ENCODE measurements around the gene TRAF3IP1.

Gene TRAF3IP1

DNA sequence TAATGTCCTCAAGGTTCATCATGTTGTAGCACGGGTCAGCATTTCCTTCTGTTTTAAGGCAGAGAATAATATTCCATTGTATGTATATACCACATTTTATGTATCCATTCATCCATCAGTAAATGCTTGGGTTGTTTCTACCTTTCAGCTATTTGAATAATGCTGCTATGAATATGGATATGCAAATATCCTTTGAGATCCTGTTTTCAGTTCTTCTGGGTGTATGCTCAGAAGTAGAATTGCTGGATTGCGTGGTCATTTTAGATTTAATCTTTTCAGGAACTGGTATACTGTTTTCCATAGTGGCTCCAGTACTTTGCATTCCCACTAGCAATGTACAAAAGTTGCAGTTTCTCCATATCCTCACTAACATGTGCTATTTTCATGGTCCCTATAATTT is 93.0 kb downstream of the TRAF3IP1 start:
- FAIRE-seq, result no peak

- FAIRE-seq, result no peak
Measured at GRCh38 chr2:238415036-238415764, 94.9 kb downstream of the TRAF3IP1 start.

- no peak for FAIRE-seq
Measured at GRCh38 chr2:238415893-238416292, 95.6 kb downstream of the TRAF3IP1 start.

DNA sequence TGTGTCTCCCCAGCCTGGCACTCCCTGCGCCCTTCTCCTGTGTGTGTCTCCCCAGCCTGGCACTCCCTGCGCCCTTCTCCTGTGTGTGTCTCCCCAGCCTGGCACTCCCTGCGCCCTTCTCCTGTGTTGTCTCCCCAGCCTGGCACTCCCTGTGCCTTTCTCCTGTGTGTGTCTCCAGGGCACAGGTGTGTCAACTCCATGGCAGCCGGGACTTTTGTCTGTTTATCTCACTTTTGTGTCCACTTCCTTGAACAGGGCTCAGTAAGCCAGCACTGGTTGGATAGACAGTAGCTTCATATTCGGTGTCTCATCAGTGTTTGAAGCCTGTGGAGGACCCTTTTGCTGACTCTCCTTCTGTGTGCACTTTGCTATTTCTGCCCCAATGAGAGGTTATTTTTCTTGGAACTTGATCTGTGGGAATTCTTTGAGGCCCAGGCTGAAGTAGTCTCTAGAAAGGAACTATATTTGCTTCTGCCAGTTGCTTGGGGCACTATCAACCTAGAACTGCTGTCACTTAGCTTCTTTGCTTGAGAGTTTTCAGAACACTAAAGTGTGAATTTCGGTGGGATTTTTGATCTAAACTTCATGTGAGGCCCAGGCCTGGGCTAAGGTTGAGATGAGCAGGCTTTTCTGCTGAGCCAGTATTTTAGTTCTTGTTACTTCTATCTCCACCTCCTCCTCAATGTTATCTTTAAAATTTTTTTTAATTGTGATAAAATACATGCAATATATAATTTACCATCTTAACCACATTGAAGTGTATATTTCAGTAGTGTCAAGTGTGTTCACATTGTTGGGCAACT is 98.1 kb downstream of the TRAF3IP1 start:
- FAIRE-seq, result no peak

DNA sequence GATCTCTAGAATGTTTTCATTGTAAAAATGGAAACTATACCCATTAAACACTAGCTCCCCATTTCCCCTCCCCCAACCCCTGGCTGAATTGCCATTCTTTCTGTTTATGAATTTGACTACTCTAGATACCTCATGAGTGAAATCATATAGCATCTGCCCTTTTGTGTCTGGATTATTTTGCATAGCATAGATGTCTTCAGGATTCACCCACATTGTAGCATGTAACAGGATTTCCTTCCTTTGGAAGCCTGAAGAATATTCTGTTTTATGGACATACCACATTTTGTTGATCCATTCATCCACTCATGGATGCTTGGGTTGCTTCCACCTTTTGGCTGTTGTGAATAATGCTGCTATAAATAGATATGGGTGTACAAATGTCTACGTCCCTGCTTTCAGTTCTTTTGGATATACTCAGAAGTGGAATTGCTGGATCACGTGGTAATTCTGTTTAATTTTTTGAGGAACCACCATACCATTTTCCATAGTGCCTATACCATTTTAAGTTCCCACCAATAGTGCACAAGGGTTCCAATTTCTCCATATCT is 98.8 kb downstream of the TRAF3IP1 start:
- FAIRE-seq, result no peak

- FAIRE-seq, result no peak
Measured at GRCh38 chr2:238420442-238420841, 100.1 kb downstream of the TRAF3IP1 start.

DNA sequence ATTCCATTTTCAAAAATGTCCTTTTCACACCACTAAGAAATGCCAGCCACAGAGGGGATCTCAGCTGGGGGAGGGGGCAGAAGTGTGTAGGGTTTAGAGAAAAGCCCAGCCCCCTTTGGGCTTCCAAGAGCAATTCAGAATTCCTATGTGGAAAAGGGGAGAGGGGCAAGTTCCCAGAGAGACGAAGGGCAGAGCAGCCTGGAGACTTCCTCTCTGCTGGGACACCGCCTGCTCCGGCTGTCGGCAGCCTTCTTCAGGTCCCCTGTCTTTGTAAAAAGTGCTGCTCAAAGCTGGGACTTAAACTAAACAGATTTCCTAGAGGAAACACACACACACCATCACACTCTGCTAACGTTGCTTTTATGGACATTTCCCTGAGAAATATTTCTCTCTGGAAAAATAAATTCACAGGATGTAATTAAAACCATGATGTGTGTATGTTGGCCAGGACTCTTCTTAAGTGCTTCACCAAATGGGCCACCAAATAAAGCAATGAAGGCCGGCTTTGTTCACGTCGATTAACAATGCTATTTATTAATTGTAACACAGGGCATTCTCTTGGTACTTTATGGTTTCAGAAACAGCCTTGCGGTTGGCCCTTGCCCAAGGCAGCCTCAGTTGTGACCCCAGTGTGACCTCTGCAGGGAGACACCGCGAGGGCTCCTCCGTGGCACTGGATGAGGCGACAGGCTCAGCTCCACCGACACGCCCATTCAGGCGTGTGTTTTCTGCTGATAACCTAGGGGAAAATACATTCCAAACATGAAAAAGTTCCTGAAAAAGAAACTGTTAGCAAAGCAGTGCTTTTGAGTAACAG is 100.8 kb downstream of the TRAF3IP1 start:
- no peak for FAIRE-seq

DNA sequence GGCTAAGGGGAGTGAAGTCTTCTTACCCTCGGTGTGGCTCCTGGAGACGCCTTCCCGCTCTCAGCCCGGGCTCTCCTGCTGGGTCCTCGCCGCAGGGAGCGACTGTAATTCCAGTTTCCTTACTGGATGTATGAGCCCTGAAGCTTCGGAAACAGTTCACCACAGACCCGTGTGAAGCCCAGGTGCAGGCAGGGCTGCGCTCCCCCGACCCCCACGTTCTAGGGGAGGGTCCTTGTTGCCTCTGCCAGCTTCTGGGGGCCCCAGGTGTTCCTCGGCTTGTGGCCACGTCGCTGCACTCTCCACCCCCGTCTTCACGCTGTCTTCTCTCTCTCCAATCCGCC is 101.3 kb downstream of the TRAF3IP1 start:
- FAIRE-seq, result no peak

DNA sequence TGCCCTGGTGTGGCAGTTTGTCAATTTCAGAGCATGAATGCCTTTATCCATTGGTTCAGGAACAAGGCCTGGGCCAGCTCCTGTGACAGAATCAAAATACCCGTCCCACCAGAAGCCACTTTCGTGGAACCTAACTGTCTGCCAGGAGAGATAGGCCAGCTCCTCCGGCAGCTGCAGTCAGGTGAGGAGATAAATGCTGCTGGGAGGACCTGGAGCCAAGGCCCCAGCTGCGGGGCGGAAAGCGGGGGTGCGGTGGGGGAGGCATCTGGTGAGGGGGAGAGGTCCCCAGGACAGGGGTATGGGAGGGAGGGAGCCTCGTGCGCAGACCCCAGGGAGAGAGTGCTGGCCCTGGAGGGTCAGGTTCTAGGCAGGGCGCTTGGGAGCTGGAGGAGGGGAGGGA is 102.0 kb downstream of the TRAF3IP1 start:
- no peak for FAIRE-seq

GRCh38 chr2:238422940-238423339 is 102.6 kb downstream of the TRAF3IP1 start:
- FAIRE-seq, result no peak

DNA sequence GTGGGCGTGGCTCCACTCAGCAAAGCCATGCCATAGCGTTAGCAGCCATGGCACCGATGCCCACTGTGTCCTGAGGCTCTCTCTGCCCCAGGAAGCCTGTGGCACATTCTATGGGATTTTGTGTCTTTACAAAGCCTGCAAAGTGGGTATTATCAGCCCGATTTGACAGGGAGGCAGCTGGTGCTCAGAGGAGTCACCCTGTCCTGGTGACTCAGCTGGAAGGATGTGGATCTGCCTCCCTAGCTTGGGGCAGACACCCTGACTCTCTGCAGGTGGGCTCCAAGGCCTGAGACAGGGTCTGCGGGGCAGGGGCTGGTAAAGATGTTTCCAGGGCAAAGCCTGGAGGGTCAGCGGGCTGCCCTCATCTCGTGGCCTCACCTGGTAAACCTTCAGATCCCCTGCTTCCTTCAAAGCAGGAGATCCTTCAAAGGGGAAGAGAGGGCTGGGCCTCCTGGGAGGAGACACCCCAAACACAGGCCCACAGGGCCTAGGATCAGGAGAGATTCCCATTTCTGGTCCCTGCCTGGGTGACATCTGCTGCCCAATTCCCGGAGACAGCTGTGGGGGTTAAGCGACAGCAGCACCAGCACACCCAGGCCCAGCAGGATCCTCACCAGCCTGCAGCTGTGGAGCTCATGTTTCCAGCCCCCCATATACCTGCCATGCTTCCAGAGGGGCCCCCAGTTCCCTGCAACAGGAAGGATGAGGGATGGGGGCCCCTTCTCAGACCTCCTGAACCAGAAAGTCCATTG is 103.4 kb downstream of the TRAF3IP1 start:
- no peak for FAIRE-seq

DNA sequence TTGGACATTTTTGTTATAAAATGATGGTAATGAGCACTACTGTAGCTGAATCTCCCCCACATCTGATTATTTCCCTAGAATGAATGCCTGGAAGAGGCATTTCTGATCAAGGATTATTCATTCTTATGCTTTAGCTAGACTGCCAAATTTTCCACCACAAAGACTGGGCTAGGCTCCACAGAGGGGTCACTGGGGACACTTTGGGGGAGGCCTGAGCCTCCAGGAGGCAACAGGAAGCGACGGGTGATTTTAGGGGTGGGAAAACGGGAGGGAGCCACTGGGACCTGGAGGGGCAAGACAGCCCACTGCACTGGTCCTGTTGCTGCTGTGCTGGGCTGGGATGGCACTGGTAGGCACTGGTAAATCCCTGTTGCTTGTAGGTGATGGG is 104.0 kb downstream of the TRAF3IP1 start:
- FAIRE-seq, result no peak

DNA sequence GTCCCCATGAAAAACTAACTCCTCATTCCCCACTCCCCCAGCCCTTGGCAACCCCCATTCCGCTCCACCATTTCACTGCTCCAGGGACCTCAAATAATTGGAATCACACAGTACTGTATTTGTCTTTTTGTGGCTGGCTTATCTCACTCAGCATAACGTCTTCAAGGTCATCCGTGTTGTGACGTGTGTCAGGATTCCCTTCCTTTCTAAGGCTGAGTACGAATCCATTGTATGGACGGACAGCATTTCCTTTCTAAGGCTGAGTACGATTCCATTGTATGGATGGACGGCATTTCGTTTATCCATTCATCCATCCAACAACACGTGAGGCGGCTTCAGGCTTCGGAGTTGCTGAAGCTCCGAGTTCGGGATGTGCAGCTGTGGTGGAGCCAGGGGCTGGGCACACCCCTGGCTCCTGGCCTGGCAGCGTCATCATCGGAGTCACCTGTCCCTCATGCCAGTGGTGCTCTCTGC is 105.2 kb downstream of the TRAF3IP1 start:
- no peak for FAIRE-seq

GRCh38 chr2:238425979-238426567 is 105.8 kb downstream of the TRAF3IP1 start:
- FAIRE-seq, result no peak

GRCh38 chr2:238426568-238427434 is 106.5 kb downstream of the TRAF3IP1 start, which contains the start of gene ASB1:
ASB1 (plus strand) TSS chr2:238426927; CDS start chr2:238427071, 144 bp downstream.
- no peak for FAIRE-seq

DNA sequence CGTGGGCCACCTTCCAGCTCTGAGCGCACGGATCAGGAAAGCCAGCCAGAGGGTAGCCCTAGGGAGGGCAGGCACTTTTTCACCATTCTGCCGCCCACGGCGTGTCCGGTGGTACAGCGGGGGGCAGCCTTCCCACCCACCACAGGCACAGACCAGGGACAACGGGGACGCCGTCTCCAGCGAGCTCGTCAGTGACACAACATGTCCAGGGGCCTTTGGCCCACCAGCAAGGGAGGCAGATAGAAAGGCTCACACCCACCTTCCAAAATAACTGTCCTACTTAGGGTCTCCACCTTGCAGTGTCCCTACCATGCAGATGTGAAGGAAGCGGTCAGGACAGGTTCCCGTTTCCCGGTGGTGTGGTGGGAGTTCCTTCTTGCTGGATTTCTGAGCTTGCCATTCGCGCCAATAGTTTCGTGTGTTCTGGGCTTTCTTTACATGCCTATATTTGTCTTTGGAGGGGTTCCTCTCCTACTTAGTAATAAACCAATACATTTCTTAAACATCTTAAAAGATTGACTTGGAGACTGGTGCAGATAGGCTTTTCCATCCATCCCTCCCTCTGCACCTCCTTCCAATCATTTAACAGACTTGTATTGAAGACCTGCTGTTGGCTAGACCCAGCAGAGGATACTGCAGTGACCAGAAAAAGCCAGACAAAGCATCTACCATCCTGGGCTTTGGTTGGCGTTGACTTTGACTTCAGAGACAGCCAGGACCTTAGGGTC is 107.3 kb downstream of the TRAF3IP1 start:
- FAIRE-seq, result no peak

DNA sequence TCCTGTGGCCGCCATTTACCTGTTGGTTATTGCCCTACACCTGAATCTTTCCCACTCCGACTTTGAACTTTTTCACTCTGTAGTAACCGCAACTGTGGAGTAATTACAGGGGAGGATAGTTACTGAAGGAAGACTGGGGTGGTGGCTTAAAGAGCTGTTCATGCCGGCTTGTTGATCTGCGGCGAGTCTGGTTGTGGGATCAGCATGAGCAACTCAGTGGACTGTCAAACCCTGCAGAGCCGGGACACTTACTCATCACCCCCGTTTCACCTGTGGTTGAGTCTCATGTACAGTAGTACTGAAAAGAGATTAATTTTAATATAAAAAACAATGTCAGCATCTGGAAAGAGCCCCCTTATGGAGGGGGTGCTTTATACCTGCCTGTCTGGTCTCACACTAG is 108.5 kb downstream of the TRAF3IP1 start:
- FAIRE-seq, result no peak

DNA sequence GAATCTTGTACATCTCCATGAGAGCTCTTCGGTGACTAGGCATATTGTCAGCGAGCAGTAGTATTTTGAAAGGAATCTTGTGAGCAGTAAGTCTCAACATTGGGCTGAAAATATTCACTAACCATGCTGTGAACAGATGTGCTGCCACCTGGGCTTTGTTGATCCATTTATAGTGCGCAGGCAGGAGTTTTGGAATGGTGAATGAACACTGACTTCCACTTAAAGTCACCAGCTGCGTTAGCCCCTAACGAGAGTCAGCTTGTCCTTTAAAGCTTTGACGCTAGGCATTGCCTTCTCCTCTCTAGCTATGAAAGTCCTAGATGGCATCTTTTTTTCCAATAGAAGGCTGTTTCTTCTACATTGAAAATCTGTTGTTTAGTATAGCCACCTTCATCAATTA is 110.5 kb downstream of the TRAF3IP1 start:
- no peak for FAIRE-seq

- FAIRE-seq, result no peak
Measured at GRCh38 chr2:238431456-238431855, 111.1 kb downstream of the TRAF3IP1 start.

DNA sequence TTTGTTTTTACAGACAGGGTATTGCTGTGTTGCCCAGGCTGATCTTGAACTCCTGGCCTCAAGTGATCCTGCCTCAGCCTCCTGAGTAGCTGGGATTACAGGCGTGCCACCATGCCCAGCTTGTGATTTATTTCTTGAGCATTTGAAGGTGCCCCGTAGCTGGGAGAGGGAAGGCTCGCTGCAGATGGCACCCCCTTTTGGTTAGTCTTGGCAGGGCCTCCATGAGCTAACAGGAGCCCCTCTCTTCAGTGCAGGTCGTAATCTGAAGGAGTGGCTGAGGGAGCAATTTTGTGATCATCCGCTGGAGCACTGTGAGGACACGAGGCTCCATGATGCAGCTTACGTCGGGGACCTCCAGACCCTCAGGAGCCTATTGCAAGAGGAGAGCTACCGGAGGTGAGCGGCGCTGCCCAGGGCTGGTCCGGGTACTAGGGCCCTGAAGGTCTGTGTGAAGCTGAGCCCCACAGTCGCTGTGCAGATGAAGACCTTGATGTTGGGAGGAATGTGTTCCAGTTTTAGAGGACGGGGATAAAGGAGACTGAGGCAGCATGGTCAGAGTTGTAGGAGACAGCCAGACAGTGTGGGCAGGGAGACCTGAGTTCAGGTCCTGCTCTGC is 113.1 kb downstream of the TRAF3IP1 start:
- no peak for FAIRE-seq

All from colon (tissue), 2 donors.